ENCODE results near the gene GCM1. TPM values are rescaled to one million over a fixed set of nuclear protein-coding genes. Genes with fewer than 3 reads are reported as not detected.

GCM1 gene
- total RNA-seq, 1 experiment from 2014 or later = 0.07 TPM

- ChIA-PET POLR2A (no interaction called here), RAD21 (ENCODE audit: low non-redundant PET in 1 of 2, low total read pairs in 2 of 2, uncharacterized antibody in 2 of 2, unreplicated experiment in 2 of 2) (no interaction called here), CTCF (no interaction called here)
- Histone ChIP-seq H3K9me2 (ENCODE audit: insufficient read depth) (no peaks in the 10 kb centered on the region), H3K9ac (ENCODE audit: low read length) (no peak overlapping the region), H3K4me1 (ENCODE audit: control insufficient read depth in 1 of 2, insufficient read depth in 2 of 2, low read length in 2 of 2) (no peaks in the 10 kb centered on the region), H3K4me3 (replicated peaks in 1 of 2; ENCODE audit: low read depth in 1 of 2, low read length in 2 of 2) (no peak overlapping the region), H2AFZ (ENCODE audit: low read depth, low read length, poor library complexity, severe bottlenecking) (no peak overlapping the region), H4K20me1 (ENCODE audit: insufficient read depth) (no peaks in the 10 kb centered on the region), H3K79me2 (ENCODE audit: insufficient read depth, low read length) (no peaks in the 10 kb centered on the region), H3K9me3 (ENCODE audit: control insufficient read depth in 1 of 2, insufficient read depth in 1 of 2, low read depth in 1 of 2, low read length in 2 of 2) (no peaks in the 10 kb centered on the region), H3K27me3 (ENCODE audit: insufficient read depth, low read length) (peaks cover 5% of the 10 kb centered on the region), H3K36me3 (ENCODE audit: control insufficient read depth in 1 of 2, insufficient read depth in 2 of 2, low read length in 2 of 2) (no peaks in the 10 kb centered on the region), H3K27ac (ENCODE audit: low read depth, low read length) (no peak overlapping the region), H3K4me2 (ENCODE audit: low read length) (no peak overlapping the region)
- TF ChIP-seq RAD21 (IDR thresholded peaks at IDR 0.05; ENCODE audit: low read depth) = no peak
- BruUV-seq (replicated peaks) = no TSS peak
- no peak for ATAC-seq
- DNase-seq (ENCODE audit: low read depth, low spot score) = no peak
- intact Hi-C loops (cut with micrococcal nuclease) = no loop called here
Measured at GRCh38 chr6:53134601-53135235, 13.9 kb downstream of the GCM1 start.

- H3K79me2 ChIP-seq (ENCODE audit: insufficient read depth, low read length) = no peaks in the 10 kb centered on the region
- H3K4me2 ChIP-seq (ENCODE audit: low read length) = no peak overlapping the region
- no peaks in the 10 kb centered on the region for H3K4me1 ChIP-seq (ENCODE audit: control insufficient read depth in 1 of 2, insufficient read depth in 2 of 2, low read length in 2 of 2)
- no peaks in the 10 kb centered on the region for H3K9me2 ChIP-seq (ENCODE audit: insufficient read depth)
- no peak for TF ChIP-seq ZBTB33 (IDR thresholded peaks at IDR 0.05; ENCODE audit: extremely low read depth, insufficient replicate concordance, low read length)
- TF ChIP-seq, protein P1, sequence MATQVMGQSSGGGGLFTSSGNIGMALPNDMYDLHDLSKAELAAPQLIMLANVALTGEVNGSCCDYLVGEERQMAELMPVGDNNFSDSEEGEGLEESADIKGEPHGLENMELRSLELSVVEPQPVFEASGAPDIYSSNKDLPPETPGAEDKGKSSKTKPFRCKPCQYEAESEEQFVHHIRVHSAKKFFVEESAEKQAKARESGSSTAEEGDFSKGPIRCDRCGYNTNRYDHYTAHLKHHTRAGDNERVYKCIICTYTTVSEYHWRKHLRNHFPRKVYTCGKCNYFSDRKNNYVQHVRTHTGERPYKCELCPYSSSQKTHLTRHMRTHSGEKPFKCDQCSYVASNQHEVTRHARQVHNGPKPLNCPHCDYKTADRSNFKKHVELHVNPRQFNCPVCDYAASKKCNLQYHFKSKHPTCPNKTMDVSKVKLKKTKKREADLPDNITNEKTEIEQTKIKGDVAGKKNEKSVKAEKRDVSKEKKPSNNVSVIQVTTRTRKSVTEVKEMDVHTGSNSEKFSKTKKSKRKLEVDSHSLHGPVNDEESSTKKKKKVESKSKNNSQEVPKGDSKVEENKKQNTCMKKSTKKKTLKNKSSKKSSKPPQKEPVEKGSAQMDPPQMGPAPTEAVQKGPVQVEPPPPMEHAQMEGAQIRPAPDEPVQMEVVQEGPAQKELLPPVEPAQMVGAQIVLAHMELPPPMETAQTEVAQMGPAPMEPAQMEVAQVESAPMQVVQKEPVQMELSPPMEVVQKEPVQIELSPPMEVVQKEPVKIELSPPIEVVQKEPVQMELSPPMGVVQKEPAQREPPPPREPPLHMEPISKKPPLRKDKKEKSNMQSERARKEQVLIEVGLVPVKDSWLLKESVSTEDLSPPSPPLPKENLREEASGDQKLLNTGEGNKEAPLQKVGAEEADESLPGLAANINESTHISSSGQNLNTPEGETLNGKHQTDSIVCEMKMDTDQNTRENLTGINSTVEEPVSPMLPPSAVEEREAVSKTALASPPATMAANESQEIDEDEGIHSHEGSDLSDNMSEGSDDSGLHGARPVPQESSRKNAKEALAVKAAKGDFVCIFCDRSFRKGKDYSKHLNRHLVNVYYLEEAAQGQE (IDR thresholded peaks at IDR 0.05; ENCODE audit: low read depth) = no peak
- H3K9ac ChIP-seq (ENCODE audit: low read length) = no peak overlapping the region
- no peak overlapping the region for H3K4me3 ChIP-seq (replicated peaks in 1 of 2; ENCODE audit: low read depth in 1 of 2, low read length in 2 of 2)
- H3K9me3 ChIP-seq (ENCODE audit: control insufficient read depth in 1 of 2, insufficient read depth in 1 of 2, low read depth in 1 of 2, low read length in 2 of 2) = no peaks in the 10 kb centered on the region
- H3K27ac ChIP-seq (ENCODE audit: low read depth, low read length) = no peak overlapping the region
- CTCF ChIA-PET = no interaction called here
- intact Hi-C loops (cut with micrococcal nuclease) = no loop called here
- RAD21 ChIA-PET (ENCODE audit: low non-redundant PET in 1 of 2, low total read pairs in 2 of 2, uncharacterized antibody in 2 of 2, unreplicated experiment in 2 of 2) = no interaction called here
- POLR2A ChIA-PET = no interaction called here
- DNase-seq (ENCODE audit: low read depth, low spot score) (no peak), ATAC-seq (no peak)
- BruUV-seq (replicated peaks) = no TSS peak
- no peaks in the 10 kb centered on the region for H3K36me3 ChIP-seq (ENCODE audit: control insufficient read depth in 1 of 2, insufficient read depth in 2 of 2, low read length in 2 of 2)
- H4K20me1 ChIP-seq (ENCODE audit: insufficient read depth) = no peaks in the 10 kb centered on the region
- peaks cover 5% of the 10 kb centered on the region for H3K27me3 ChIP-seq (ENCODE audit: insufficient read depth, low read length)
- H2AFZ ChIP-seq (ENCODE audit: low read depth, low read length, poor library complexity, severe bottlenecking) = no peak overlapping the region
Measured at GRCh38 chr6:53133961-53134360, 14.7 kb downstream of the GCM1 start.

Measured in HCT116 (cell line).